Measurements from ENCODE around the gene RNF133.

DNA sequence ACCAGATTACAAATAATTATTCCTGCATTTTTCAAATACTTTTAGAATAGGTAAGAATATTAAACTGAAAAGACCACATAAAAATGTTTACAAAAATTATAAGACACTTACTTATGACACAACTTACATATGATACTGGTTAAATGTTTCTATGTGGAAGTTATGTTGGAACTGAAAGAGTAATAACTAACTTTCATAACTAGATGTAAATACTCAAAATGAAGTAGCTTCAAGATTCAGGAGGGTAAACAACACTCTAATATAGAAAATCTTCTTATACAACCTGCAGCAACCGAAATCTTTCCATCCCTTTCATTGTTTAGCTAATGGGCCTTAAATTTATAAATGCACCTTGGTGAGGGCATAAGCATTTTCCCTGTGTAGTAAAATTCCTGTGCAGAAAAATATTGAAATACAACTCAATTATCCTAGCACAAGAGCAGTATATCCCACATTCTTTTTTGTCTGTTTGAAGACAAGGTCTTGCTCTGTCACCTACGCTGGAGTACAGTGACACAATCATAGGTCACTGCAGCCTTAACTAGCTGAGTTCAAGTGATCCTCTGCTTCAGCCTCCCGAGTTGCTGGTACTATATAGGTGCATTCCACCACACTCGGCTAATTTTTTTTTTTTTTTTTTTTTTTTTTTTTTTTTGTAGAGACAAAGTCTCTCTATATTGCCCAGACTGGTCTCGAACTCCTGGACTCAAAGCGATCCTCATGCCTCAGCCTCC lies 18.6 kb upstream of the RNF133 start:
- TF ChIP-seq CTCF (IDR thresholded peaks at IDR 0.05; ENCODE audit: low read depth, low read length) (no peak), EZH2phosphoT487 (IDR thresholded peaks at IDR 0.05; ENCODE audit: low read depth) (no peak)
